GM12891 (cell line): ENCODE data around the gene KCNQ5.

Experiments used
- DNase-seq: peaks from one replicate; pipeline ENCODE4 v3.0.0; 2011; ENCODE audit warnings: low spot score; ENCODE audit not compliant: insufficient read length
- FAIRE-seq: peaks from 2 replicates; lab custom pipeline; 2011; peaks lifted over from hg19 to GRCh38; lab: Jason Lieb, UNC
- PAX5 ChIP-seq: IDR thresholded peaks from 2 replicates; pipeline ENCODE4 v1.6.1; 2011; ENCODE audit warnings: low read length, moderate library complexity, mild to moderate bottlenecking; ENCODE audit not compliant: insufficient read depth, severe bottlenecking
- POLR2A ChIP-seq: IDR thresholded peaks from 2 replicates; pipeline ENCODE4 v1.6.1; 2011; ENCODE audit warnings: low read depth, low read length, control low read depth
- POLR2AphosphoS5 ChIP-seq: IDR thresholded peaks from 2 replicates; pipeline ENCODE4 v1.6.1; 2011; ENCODE audit warnings: low read depth, low read length, control low read depth
- POU2F2 ChIP-seq: IDR thresholded peaks from 2 replicates; pipeline ENCODE4 v1.6.1; 2011; ENCODE audit warnings: low read depth, mild to moderate bottlenecking, control low read depth, low read length, moderate library complexity
- SPI1 ChIP-seq: IDR thresholded peaks from 2 replicates; pipeline ENCODE4 v1.6.1; 2011; ENCODE audit warnings: low read depth, low read length, control low read depth
- TAF1 ChIP-seq: IDR thresholded peaks from 2 replicates; pipeline ENCODE4 v1.6.1; 2011; ENCODE audit warnings: low read depth, low read length, control low read depth

Gene KCNQ5

GRCh38 chr6:73054958-73055357, 433.1 kb downstream of the KCNQ5 start:
- DNase-seq (no peak), FAIRE-seq (no peak)
- TF ChIP-seq PAX5 (no peak), SPI1 (no peak), POLR2AphosphoS5 (no peak), POU2F2 (no peak), TAF1 (no peak), POLR2A (no peak)

GRCh38 chr6:73058736-73059135, 436.9 kb downstream of the KCNQ5 start:
- DNase-seq (no peak), FAIRE-seq (no peak)
- TF ChIP-seq POLR2AphosphoS5 = no peak
- TF ChIP-seq PAX5 = no peak
- no peak for TF ChIP-seq TAF1
- no peak for TF ChIP-seq POLR2A
- TF ChIP-seq SPI1 = no peak

DNA sequence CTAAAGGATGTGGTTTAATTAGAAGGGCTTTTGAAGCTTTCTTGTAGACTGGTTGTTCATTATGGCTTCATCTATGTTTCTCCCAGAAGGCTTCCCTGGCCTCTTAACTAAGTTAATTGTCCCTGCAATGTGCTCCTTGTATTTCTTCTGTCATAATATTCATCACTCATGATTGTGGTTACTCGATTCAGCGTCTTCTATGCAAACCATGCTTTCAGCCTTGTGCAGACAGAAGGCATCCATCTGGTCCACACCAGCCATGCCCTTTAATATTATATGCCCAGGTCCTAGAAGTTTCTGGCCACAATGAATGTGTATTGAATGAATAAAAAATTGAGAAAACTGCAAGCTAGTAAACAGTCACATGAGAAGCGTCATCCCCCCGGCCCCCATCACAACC, 440.3 kb downstream of the KCNQ5 start:
- no peak for DNase-seq
- FAIRE-seq = no peak
- TF ChIP-seq POLR2A (no peak), POLR2AphosphoS5 (no peak), POU2F2 (no peak), SPI1 (no peak), PAX5 (no peak), TAF1 (no peak)

DNA sequence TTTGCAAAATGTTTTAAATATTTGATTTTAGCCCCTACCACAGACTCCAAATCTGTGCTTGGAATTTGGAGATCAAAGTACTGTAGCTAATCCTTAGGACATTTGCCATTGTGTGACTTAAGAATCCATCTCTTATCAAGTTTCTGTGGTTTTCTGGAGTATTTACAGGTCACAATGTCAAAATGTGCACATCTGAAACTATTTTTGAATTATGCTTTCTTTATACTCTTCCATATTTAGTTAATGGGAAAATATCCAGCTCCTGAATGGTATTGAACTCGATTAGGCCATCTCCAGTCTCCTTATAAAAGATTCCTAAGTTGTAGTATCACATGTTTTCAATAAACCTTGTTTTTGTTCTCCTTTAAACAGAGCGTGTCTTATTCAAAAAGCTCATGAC, 441.0 kb downstream of the KCNQ5 start:
- FAIRE-seq (no peak), DNase-seq (no peak)
- TF ChIP-seq POLR2AphosphoS5 = no peak
- TF ChIP-seq POLR2A = no peak
- no peak for TF ChIP-seq TAF1
- TF ChIP-seq PAX5 = no peak
- no peak for TF ChIP-seq POU2F2
- no peak for TF ChIP-seq SPI1

DNA sequence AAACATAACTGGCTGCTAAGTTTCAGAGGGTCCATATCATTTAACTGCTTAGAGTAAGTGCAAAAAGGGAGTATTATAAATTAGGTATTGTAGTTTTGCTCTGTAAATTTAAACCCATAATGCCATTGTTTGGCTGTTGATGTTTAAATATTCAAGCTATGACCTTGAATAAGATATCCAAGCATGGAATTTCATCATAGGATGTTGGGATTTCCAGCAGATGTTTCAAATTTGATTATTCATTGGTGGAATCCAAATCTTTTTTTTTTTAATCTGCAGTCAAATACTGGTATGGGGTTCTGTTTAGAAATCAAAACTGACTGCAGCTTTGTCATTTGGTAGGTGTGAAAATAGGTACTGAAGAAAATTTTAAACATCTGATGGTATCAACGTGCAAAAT, 442.4 kb downstream of the KCNQ5 start:
- FAIRE-seq (no peak), DNase-seq (no peak)
- TF ChIP-seq POLR2AphosphoS5 (no peak), POU2F2 (no peak), POLR2A (no peak), TAF1 (no peak), PAX5 (no peak), SPI1 (no peak)

DNA sequence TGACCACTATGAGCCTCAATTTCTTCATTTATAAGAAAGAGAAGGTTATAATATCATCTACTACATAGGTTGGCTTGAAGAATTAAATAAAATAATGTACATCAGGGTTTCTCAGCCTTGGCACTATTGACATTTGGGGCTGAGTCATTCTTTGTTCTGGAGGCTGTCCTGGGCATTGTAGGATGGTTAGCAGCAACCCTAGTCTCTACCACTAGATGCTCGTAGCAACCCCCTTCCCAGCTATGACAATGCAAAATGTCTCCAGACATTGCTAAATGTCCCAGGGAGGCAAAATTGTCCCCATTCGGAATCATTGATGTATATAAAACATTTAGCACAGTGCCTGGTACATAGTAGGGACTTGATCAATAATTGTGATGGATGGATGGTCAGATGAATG, 451.4 kb downstream of the KCNQ5 start:
- FAIRE-seq (no peak), DNase-seq (no peak)
- TF ChIP-seq PAX5 (no peak), POLR2AphosphoS5 (no peak), SPI1 (no peak), TAF1 (no peak), POU2F2 (no peak), POLR2A (no peak)

DNA sequence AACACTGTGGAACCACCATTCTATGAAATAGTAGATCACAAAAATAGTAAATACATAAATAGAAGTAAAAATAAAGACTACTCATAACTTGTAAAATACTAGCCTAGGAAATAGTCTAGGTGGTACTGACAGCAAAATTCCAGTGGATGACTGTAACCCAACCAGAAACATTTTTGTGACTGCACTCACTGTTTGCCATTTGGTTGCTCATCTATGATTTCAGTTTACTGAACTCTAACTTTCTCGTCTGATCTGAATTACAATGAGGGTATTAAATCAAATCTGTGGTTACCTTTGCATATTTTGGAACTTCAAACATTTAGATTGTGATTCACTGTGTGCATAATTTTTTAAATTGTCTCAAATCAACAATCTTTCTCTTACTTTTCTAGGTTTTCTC, 452.3 kb downstream of the KCNQ5 start:
- TF ChIP-seq POLR2A (no peak), PAX5 (no peak), SPI1 (no peak), POU2F2 (no peak), TAF1 (no peak), POLR2AphosphoS5 (no peak)
- DNase-seq (no peak), FAIRE-seq (no peak)

- DNase-seq = no peak
- TF ChIP-seq POLR2AphosphoS5 (no peak), PAX5 (no peak), POLR2A (no peak), TAF1 (no peak), SPI1 (no peak), POU2F2 (no peak)
- no peak for FAIRE-seq
Observed at GRCh38 chr6:73076211-73076954, 454.5 kb downstream of the KCNQ5 start.

DNA sequence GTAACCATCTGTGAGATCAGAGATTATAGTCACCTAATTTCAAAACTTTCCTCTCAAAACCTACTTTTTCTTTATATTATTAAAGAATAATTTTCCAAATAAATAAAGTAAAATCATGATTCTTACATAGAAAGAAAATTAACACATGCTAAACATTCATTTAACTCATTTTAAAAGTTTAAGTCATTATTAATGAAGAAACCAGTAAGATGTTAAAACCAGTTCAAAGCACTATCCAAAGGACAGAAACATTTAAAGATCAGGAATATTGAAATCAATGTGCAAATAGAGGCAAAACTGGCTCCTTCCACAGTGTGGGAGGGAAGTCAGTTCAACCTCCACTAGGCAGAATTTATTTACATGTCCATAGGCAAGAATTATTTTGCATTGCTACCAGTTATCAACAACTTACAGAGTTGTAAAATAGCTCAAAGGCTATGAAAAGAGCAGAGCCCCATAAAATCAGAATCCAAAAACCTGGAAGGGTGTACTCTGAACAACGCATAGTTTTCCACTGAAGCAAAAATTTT, 456.5 kb downstream of the KCNQ5 start:
- FAIRE-seq (no peak), DNase-seq (no peak)
- no peak for TF ChIP-seq PAX5

- FAIRE-seq (no peak), DNase-seq (no peak)
Observed at GRCh38 chr6:73078908-73079610, 457.2 kb downstream of the KCNQ5 start.

More at GRCh38 chr6:73078908-73079610, 457.2 kb downstream of the KCNQ5 start:
- TF ChIP-seq POLR2AphosphoS5 (no peak), TAF1 (no peak), PAX5 (no peak), SPI1 (no peak), POLR2A (no peak), POU2F2 (no peak)
